Prostate gland (tissue), 2 donors: ENCODE results near the gene IL16.

Source experiments
- CTCF ChIP-seq, 4 experiments: fragments of 200-600 bp in 2 of 4; fragments of 450-650 bp in 2 of 4; sonication (generic) in 2 of 4; IDR thresholded peaks; 1 replicate in 3 of 4; 2 replicates in 1 of 4; pipeline ENCODE4 v1.5.1; 2016 to 2019; ENCODE audit warnings: antibody characterized with exemption in 4 of 4, mild to moderate bottlenecking in 2 of 4, moderate library complexity in 2 of 4
- POLR2A ChIP-seq: fragments of 450-650 bp; IDR thresholded peaks from one replicate; pipeline ENCODE4 v1.6.1; 2016; ENCODE audit warnings: antibody characterized with exemption, mild to moderate bottlenecking
- POLR2AphosphoS5 ChIP-seq: sonication (generic); formaldehyde crosslinking; IDR thresholded peaks from one replicate; pipeline ENCODE4 v1.6.1; 2017; ENCODE audit warnings: antibody characterized with exemption

- TF ChIP-seq CTCF (IDR thresholded peaks at IDR 0.05) (no peak), POLR2AphosphoS5 (no peak), POLR2A (no peak)
Measured at GRCh38 chr15:81332326-81332725, 135.6 kb downstream of the IL16 start.
